Astrocyte (in vitro differentiated cells and primary cell): Measurements from ENCODE around the gene MAP1LC3B. TPM values are rescaled to one million over a fixed set of nuclear protein-coding genes. Genes with fewer than 3 reads are reported as not detected.

Source experiments
- DNase-seq: peaks from one replicate; pipeline ENCODE4 v3.0.0-alpha.2; 2010; ENCODE audit warnings: low read depth
- FAIRE-seq: peaks from 2 replicates; lab custom pipeline; 2011; peaks lifted over from hg19 to GRCh38; lab: Jason Lieb, UNC
- H2AFZ ChIP-seq: 2 replicates; pipeline ENCODE4 v1.6.0; 2012; ENCODE audit warnings: low read depth, low read length, inconsistent platforms
- H3K27ac ChIP-seq: 2 replicates; pipeline ENCODE4 v1.5.1; 2011; ENCODE audit warnings: low read depth, low read length, inconsistent platforms
- H3K27me3 ChIP-seq: 2 replicates; pipeline ENCODE4 v1.6.0; 2011; ENCODE audit warnings: low read length, inconsistent platforms; ENCODE audit not compliant: insufficient read depth
- H3K36me3 ChIP-seq: 2 replicates; pipeline ENCODE4 v1.5.1; 2011; ENCODE audit warnings: low read length, inconsistent platforms; ENCODE audit not compliant: insufficient read depth
- H3K4me1 ChIP-seq: 2 replicates; pipeline ENCODE4 v1.5.1; 2011; ENCODE audit warnings: low read length, inconsistent platforms; ENCODE audit not compliant: insufficient read depth
- H3K4me2 ChIP-seq: 2 replicates; pipeline ENCODE4 v1.6.0; 2012; ENCODE audit warnings: low read length, inconsistent platforms
- H3K4me3 ChIP-seq: 2 replicates; pipeline ENCODE4 v1.5.1; 2011; ENCODE audit warnings: low read depth, mild to moderate bottlenecking, low read length, inconsistent platforms; ENCODE audit not compliant: insufficient read depth
- H3K79me2 ChIP-seq: 2 replicates; pipeline ENCODE4 v1.6.0; 2012; ENCODE audit warnings: mild to moderate bottlenecking, low read length, inconsistent platforms; ENCODE audit not compliant: insufficient read depth
- H3K9ac ChIP-seq: 2 replicates; pipeline ENCODE4 v1.6.0; 2012; ENCODE audit warnings: mild to moderate bottlenecking, low read length, inconsistent platforms
- H3K9me3 ChIP-seq: 2 replicates; pipeline ENCODE4 v1.5.1; 2012; ENCODE audit warnings: low read depth, mild to moderate bottlenecking, low read length, inconsistent platforms; ENCODE audit not compliant: insufficient read depth
- H4K20me1 ChIP-seq: 2 replicates; pipeline ENCODE4 v1.6.0; 2012; ENCODE audit warnings: low read length, inconsistent platforms; ENCODE audit not compliant: insufficient read depth
- H3K27ac Mint-ChIP-seq: one replicate; pipeline ENCODE4 v1.8.0; 2021; ENCODE audit warnings: mild to moderate bottlenecking, mixed read lengths; ENCODE audit not compliant: unreplicated experiment
- H3K27me3 Mint-ChIP-seq: one replicate; pipeline ENCODE4 v1.8.0; 2021; ENCODE audit warnings: low read depth, mixed read lengths; ENCODE audit not compliant: unreplicated experiment
- H3K36me3 Mint-ChIP-seq: one replicate; pipeline ENCODE4 v1.8.0; 2021; ENCODE audit warnings: low read depth, mixed read lengths; ENCODE audit not compliant: unreplicated experiment
- H3K4me1 Mint-ChIP-seq: one replicate; pipeline ENCODE4 v1.8.0; 2021; ENCODE audit warnings: low read depth, mixed read lengths; ENCODE audit not compliant: unreplicated experiment
- H3K4me3 Mint-ChIP-seq: one replicate; pipeline ENCODE4 v1.8.0; 2021; ENCODE audit warnings: mild to moderate bottlenecking, moderate library complexity, mixed read lengths; ENCODE audit not compliant: unreplicated experiment
- H3K9me3 Mint-ChIP-seq: one replicate; pipeline ENCODE4 v1.8.0; 2021; ENCODE audit warnings: mild to moderate bottlenecking, mixed read lengths; ENCODE audit not compliant: unreplicated experiment
- CTCF ChIP-seq: IDR thresholded peaks from 2 replicates; pipeline ENCODE4 v1.5.1; 2011; ENCODE audit warnings: low read depth, mild to moderate bottlenecking, inconsistent platforms, low read length, moderate library complexity; ENCODE audit not compliant: insufficient read depth
- EZH2 ChIP-seq: IDR thresholded peaks from 2 replicates; pipeline ENCODE4 v1.6.1; 2012; ENCODE audit warnings: mild to moderate bottlenecking, low read length, inconsistent platforms; ENCODE audit not compliant: insufficient read depth
- total RNA-seq: library from RNA; stranded (reverse); gene quantifications from 2 replicates; pipeline ENCODE4 v1.2.1, GENCODE V29; 2021

MAP1LC3B gene
- total RNA-seq, 1 donor from 2014 or later = 221 TPM

- H3K27ac ChIP-seq = no peak overlapping the region
- Mint-ChIP-seq H3K27ac (no peak overlapping the region), H3K27me3 (no peaks in the 10 kb centered on the region), H3K9me3 (no peaks in the 10 kb centered on the region), H3K4me3 (no peak overlapping the region), H3K4me1 (peaks cover 8% of the 10 kb centered on the region), H3K36me3 (peaks cover 10% of the 10 kb centered on the region)
- H3K4me3 ChIP-seq = no peak overlapping the region
- peaks cover 12% of the 10 kb centered on the region for H3K4me1 ChIP-seq
- H4K20me1 ChIP-seq = peaks cover 88% of the 10 kb centered on the region
- DNase-seq = no peak
- H3K4me2 ChIP-seq = no peak overlapping the region
- TF ChIP-seq EZH2 (no peak), CTCF (no peak)
- no peak overlapping the region for H3K9ac ChIP-seq
- H3K36me3 ChIP-seq = no peaks in the 10 kb centered on the region
- peaks cover 96% of the 10 kb centered on the region for H3K79me2 ChIP-seq
- no peaks in the 10 kb centered on the region for H3K9me3 ChIP-seq
- no peak for FAIRE-seq
- H3K27me3 ChIP-seq = no peaks in the 10 kb centered on the region
- H2AFZ ChIP-seq = no peak overlapping the region
Measured at GRCh38 chr16:87371261-87371866, 20.8 kb upstream of the MAP1LC3B start.

- Histone ChIP-seq H3K27ac (no peak overlapping the region), H3K4me2 (no peak overlapping the region), H4K20me1 (peaks cover 88% of the 10 kb centered on the region), H3K4me3 (no peak overlapping the region), H3K9me3 (no peaks in the 10 kb centered on the region), H3K9ac (no peak overlapping the region), H3K27me3 (no peaks in the 10 kb centered on the region), H3K79me2 (peaks cover 96% of the 10 kb centered on the region), H2AFZ (no peak overlapping the region), H3K36me3 (no peaks in the 10 kb centered on the region), H3K4me1 (peaks cover 13% of the 10 kb centered on the region)
- Mint-ChIP-seq H3K4me3 (no peak overlapping the region), H3K27me3 (no peaks in the 10 kb centered on the region), H3K27ac (no peak overlapping the region), H3K4me1 (peaks cover 8% of the 10 kb centered on the region), H3K9me3 (no peaks in the 10 kb centered on the region), H3K36me3 (peaks cover 10% of the 10 kb centered on the region)
- DNase-seq (no peak), FAIRE-seq (no peak)
- TF ChIP-seq CTCF (no peak), EZH2 (no peak)
Measured at GRCh38 chr16:87372305-87372704, 19.8 kb upstream of the MAP1LC3B start.

GRCh38 chr16:87374313-87374712, 17.8 kb upstream of the MAP1LC3B start:
- no peaks in the 10 kb centered on the region for H3K9me3 Mint-ChIP-seq
- peaks cover 10% of the 10 kb centered on the region for H3K36me3 Mint-ChIP-seq
- FAIRE-seq = no peak
- no peak overlapping the region for H3K27ac Mint-ChIP-seq
- H3K4me2 ChIP-seq = no peak overlapping the region
- no peak overlapping the region for H3K27ac ChIP-seq
- no peak overlapping the region for H3K4me3 ChIP-seq
- TF ChIP-seq EZH2 = no peak
- no peak for TF ChIP-seq CTCF
- no peak overlapping the region for H3K4me3 Mint-ChIP-seq
- H3K36me3 ChIP-seq = no peaks in the 10 kb centered on the region
- no peaks in the 10 kb centered on the region for H3K9me3 ChIP-seq
- no peaks in the 10 kb centered on the region for H3K27me3 ChIP-seq
- peaks cover 94% of the 10 kb centered on the region for H3K79me2 ChIP-seq
- DNase-seq = no peak
- no peaks in the 10 kb centered on the region for H3K27me3 Mint-ChIP-seq
- peaks cover 81% of the 10 kb centered on the region for H4K20me1 ChIP-seq
- H3K4me1 ChIP-seq = peaks cover 13% of the 10 kb centered on the region
- no peak overlapping the region for H3K9ac ChIP-seq
- peaks cover 10% of the 10 kb centered on the region for H3K4me1 Mint-ChIP-seq
- no peak overlapping the region for H2AFZ ChIP-seq
